Lung (tissue), 12 donors: ENCODE data around the gene TAF1C. TPM values are rescaled to one million over a fixed set of nuclear protein-coding genes. Genes with fewer than 3 reads are reported as not detected.

ENCODE experiments used
- ATAC-seq: fragments of 200-7000 bp; cut with Tn5 transposase; one replicate; pipeline ENCODE4 v1.9.1; 2020; ENCODE audit warnings: moderate number of reproducible peaks; ENCODE audit not compliant: insufficient read depth, low FRiP score
- DNase-seq, 3 donors: peaks; one replicate each; pipeline ENCODE4 v3.0.0-alpha.2; 2013 to 2017
- H3K27ac ChIP-seq, 2 donors: one replicate each; pipeline ENCODE4 v1.5.1; 2013; ENCODE audit warnings: mild to moderate bottlenecking in 2 of 2, moderate library complexity in 2 of 2, control low read depth in 1 of 2, inconsistent platforms in 1 of 2, low read depth in 1 of 2, low read length in 1 of 2
- H3K27me3 ChIP-seq, 3 donors: one replicate each; pipeline ENCODE4 v1.5.1; 2013; ENCODE audit warnings: low read length in 2 of 3; ENCODE audit not compliant: control insufficient read depth in 3 of 3, insufficient read depth in 3 of 3
- H3K36me3 ChIP-seq, 4 donors: one replicate each; pipeline ENCODE4 v1.5.1; 2013; ENCODE audit warnings: low read length in 4 of 4, mild to moderate bottlenecking in 1 of 4, moderate library complexity in 1 of 4; ENCODE audit not compliant: control insufficient read depth in 4 of 4, insufficient read depth in 4 of 4
- H3K4me1 ChIP-seq, 5 donors: one replicate each; pipeline ENCODE4 v1.5.1; 2013; ENCODE audit warnings: low read length in 5 of 5, mild to moderate bottlenecking in 2 of 5, moderate library complexity in 1 of 5; ENCODE audit not compliant: control insufficient read depth in 5 of 5, insufficient read depth in 5 of 5
- H3K4me3 ChIP-seq: one replicate; pipeline ENCODE4 v1.5.1; 2013; ENCODE audit warnings: mild to moderate bottlenecking, control low read depth, moderate library complexity
- H3K9ac ChIP-seq, 2 donors: one replicate each; pipeline ENCODE4 v1.5.1; 2013; ENCODE audit warnings: low read length in 2 of 2, control low read depth in 1 of 2; ENCODE audit not compliant: insufficient read depth in 1 of 2
- H3K9me3 ChIP-seq, 4 donors: one replicate each; pipeline ENCODE4 v1.5.1; 2013; ENCODE audit warnings: low read length in 3 of 4, mild to moderate bottlenecking in 1 of 4, moderate library complexity in 1 of 4; ENCODE audit not compliant: control insufficient read depth in 4 of 4, insufficient read depth in 3 of 4
- WGBS, 2 donors: extraction: QIAGEN DNeasy Blood & Tissue Kit; methylation state at CpG; one replicate each; pipeline ENCODE4 v1.1.7; 2013; 5-methylcytosine and 5-hydroxymethylcytosine counted together
- polyA plus RNA-seq, 2 donors: library from polyadenylated mRNA; stranded (reverse); fragments of 200-250 nt; gene quantifications; one replicate each; pipeline ENCODE4 v1.2.1, GENCODE V29; 2013
- total RNA-seq, 2 donors: library from RNA; depleted of rRNA in 1 of 2; stranded (reverse); fragments of >200 nt in 1 of 2; gene quantifications; one replicate each; pipeline ENCODE4 v1.2.1, GENCODE V29; 2014 to 2021
- TF ChIP-seq, protein P1 (sequence below): IDR thresholded peaks from 2 replicates; pipeline ENCODE4 v1.5.1; 2012; ENCODE audit warnings: mild to moderate bottlenecking; ENCODE audit errors: control extremely low read depth, extremely low read depth
- donor health status: control.
- donor health status: control.
- donor health status: Bipolar disorder and iron deficiency.
- donor health status: healthy.
- donor health status: DM: yes; HTN: yes; CAD: no.

TAF1C gene
- total and polyA plus RNA-seq, 4 donors = 36.1 to 53.1 (median 43.3) TPM

DNA sequence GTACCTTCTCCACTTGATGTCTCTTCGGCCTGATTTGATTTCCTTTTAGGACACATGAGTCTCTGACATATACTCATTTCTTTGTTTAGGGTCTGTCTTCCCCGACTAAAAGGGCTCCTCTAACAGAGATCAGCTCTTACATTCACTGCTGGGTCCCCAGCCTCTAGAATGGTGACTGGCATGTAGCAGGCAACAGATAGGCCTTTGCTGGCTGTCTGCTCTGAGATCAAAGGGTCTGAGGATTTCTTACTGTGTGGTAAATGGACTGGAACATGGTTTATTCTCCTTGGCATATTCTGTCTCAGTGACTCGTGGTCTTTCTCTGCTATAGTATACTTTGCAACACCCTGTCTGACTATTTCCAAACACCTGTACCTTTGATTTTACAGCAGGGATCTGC, 25.1 kb downstream of the TAF1C start:
- H3K4me3 ChIP-seq = no peak overlapping the region
- DNase-seq = no peak
- H3K4me1 ChIP-seq = no peaks in the 10 kb centered on the region
- WGBS, 2 donors = 64 to 66% methylated on average over 3 of the region's 3 CpGs
- ATAC-seq = no peak
- TF ChIP-seq, protein P1, sequence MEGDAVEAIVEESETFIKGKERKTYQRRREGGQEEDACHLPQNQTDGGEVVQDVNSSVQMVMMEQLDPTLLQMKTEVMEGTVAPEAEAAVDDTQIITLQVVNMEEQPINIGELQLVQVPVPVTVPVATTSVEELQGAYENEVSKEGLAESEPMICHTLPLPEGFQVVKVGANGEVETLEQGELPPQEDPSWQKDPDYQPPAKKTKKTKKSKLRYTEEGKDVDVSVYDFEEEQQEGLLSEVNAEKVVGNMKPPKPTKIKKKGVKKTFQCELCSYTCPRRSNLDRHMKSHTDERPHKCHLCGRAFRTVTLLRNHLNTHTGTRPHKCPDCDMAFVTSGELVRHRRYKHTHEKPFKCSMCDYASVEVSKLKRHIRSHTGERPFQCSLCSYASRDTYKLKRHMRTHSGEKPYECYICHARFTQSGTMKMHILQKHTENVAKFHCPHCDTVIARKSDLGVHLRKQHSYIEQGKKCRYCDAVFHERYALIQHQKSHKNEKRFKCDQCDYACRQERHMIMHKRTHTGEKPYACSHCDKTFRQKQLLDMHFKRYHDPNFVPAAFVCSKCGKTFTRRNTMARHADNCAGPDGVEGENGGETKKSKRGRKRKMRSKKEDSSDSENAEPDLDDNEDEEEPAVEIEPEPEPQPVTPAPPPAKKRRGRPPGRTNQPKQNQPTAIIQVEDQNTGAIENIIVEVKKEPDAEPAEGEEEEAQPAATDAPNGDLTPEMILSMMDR = no peak
- H3K36me3 ChIP-seq = no peaks in the 10 kb centered on the region
- peaks cover 0 to 10% (median 3%) of the 10 kb centered on the region in 3 donors for H3K27me3 ChIP-seq
- no peak overlapping the region for H3K27ac ChIP-seq
- H3K9ac ChIP-seq = no peak overlapping the region
- H3K9me3 ChIP-seq = no peaks in the 10 kb centered on the region

DNA sequence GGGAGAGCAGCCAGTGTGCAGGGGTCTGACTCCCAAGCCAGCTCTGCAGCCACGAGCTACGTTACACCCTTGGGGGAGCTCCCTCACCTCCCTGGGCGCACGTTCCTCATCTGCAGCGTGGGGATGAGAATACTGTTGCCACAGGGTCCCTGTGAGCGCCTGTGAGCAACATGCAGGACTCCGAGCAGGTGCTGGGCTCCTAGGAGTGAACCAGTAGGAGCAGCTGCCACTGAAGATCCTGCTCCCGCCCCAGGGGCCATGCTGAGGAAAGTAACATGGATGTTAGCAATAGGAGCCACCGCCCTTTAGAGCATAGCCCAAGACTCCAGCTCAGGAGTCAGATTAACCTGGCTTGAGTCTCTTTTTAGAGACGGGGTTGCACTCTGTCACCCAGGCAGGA, 25.8 kb downstream of the TAF1C start:
- H3K36me3 ChIP-seq = no peaks in the 10 kb centered on the region
- TF ChIP-seq, protein P1 = no peak
- no peak for ATAC-seq

DNA sequence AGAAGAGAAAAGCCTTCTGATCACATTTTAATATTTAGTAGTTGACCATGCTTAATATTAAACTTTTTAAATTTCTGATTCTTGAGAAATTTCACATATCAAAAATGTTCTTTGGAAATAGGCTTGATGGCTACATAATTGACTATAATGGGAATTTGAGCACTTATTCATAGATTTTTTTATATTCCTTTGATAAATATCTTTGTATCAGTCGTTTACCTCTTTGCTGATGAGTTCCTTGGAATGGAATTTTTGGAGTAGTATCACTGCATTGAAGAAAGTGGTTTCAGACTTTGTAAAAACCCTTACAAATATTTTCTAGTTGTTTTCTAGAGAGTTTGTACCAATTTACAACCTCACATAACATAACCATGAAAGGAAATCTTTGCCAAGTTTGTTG, 27.1 kb downstream of the TAF1C start:
- TF ChIP-seq, protein P1 = no peak
- ATAC-seq (no peak), DNase-seq (no peak)
- Histone ChIP-seq H3K9me3 (peaks cover 0 to 6% (median 0%) of the 10 kb centered on the region in 4 donors), H3K4me3 (no peak overlapping the region), H3K27me3 (peaks cover 0 to 10% (median 3%) of the 10 kb centered on the region in 3 donors), H3K36me3 (no peaks in the 10 kb centered on the region), H3K4me1 (peaks cover 0 to 2% (median 0%) of the 10 kb centered on the region in 5 donors), H3K27ac (no peak overlapping the region), H3K9ac (no peak overlapping the region)
- 45 to 70% methylated on average over 1 of the region's 1 CpG for WGBS, 2 donors

More for the DNA sequence above, 25.8 kb downstream of the TAF1C start:
- WGBS, 2 donors = 84 to 85% methylated on average over 10 of the region's 10 CpGs
- peaks cover 0 to 10% (median 3%) of the 10 kb centered on the region in 3 donors for H3K27me3 ChIP-seq
- H3K4me1 ChIP-seq = no peaks in the 10 kb centered on the region
- no peak for DNase-seq
- no peak overlapping the region for H3K27ac ChIP-seq
- no peak overlapping the region for H3K4me3 ChIP-seq
- peaks cover 0 to 3% (median 0%) of the 10 kb centered on the region in 4 donors for H3K9me3 ChIP-seq
- no peak overlapping the region for H3K9ac ChIP-seq

DNA sequence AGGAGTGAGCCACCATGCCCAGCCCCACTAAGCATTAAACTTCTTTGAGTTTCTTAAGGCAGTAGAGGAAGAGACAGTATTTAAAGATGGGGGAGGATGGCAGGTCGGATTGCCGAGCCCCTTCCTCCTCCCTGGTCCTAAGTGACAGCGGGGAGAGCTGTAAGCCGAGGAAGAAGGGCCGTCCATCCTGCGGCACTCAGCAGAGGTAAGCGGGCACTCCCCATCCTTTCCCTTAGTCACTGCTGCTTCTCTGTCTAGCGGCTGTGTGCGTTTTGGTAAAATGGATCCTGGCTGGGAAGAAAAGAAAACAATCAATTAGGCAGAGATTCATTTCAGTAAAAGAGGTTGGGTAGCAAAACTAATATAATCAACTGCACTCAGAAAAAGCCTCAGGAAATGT, 27.9 kb downstream of the TAF1C start:
- peaks cover 0 to 10% (median 3%) of the 10 kb centered on the region in 3 donors for H3K27me3 ChIP-seq
- no peak overlapping the region for H3K4me3 ChIP-seq
- H3K36me3 ChIP-seq = no peaks in the 10 kb centered on the region
- peaks cover 0 to 6% (median 0%) of the 10 kb centered on the region in 4 donors for H3K9me3 ChIP-seq
- WGBS, 2 donors = 24 to 32% methylated on average over 9 of the region's 9 CpGs
- H3K4me1 ChIP-seq = peaks cover 0 to 2% (median 0%) of the 10 kb centered on the region in 5 donors
- no peak for DNase-seq
- TF ChIP-seq, protein P1 = no peak
- no peak overlapping the region for H3K9ac ChIP-seq
- H3K27ac ChIP-seq = no peak overlapping the region
- ATAC-seq = no peak
